B cell (primary cell): ENCODE measurements around the gene TM9SF4. TPM values are rescaled to one million over a fixed set of nuclear protein-coding genes. Genes with fewer than 3 reads are reported as not detected.
"Not testable (repeated sequence)": the region's sequence is repeated elsewhere in the genome, so short reads cannot be mapped to it uniquely, and the experiment has no call there.

Experiments
- ATAC-seq: fragments of 200-7000 bp; cut with Tn5 transposase; one replicate; pipeline ENCODE4 v1.10.0; 2021; ENCODE audit warnings: low read depth, mild to moderate bottlenecking, moderate number of reproducible peaks, moderate library complexity
- CTCF ChIA-PET: fragments of 350-600 bp; sonication (Branson Sonifier 250); formaldehyde crosslinking; loops from one replicate; lab custom pipeline; 2021; ENCODE audit warnings: antibody characterized with exemption, inconsistent platforms; lab: Charles Lee
- POLR2A ChIA-PET: fragments of 350-600 bp; sonication (Branson Sonifier 250); formaldehyde crosslinking; loops from one replicate; lab custom pipeline; 2021; ENCODE audit warnings: antibody characterized with exemption; lab: Charles Lee
- DNase-seq: peaks from one replicate; pipeline ENCODE4 v3.0.0; 2013
- H2AFZ ChIP-seq: 2 replicates; pipeline ENCODE4 v1.6.1; 2012; ENCODE audit warnings: mild to moderate bottlenecking, low read depth, low read length; ENCODE audit not compliant: insufficient read depth, poor library complexity, severe bottlenecking
- H3K27ac ChIP-seq, 2 donors: 1 replicate in 1 of 2; 2 replicates in 1 of 2; pipeline ENCODE4 v1.5.1; 2012 to 2013; ENCODE audit warnings: low read length in 2 of 2, mild to moderate bottlenecking in 2 of 2, moderate library complexity in 1 of 2
- H3K27me3 ChIP-seq, 4 experiments: fragments of 200-600 bp in 1 of 4; sonication (generic) in 1 of 4; replicated peaks in 1 of 4; 1 replicate in 2 of 4; 2 replicates in 2 of 4; pipeline versions ENCODE4 v1.6.1 to v1.7.0; 2013 to 2016; ENCODE audit warnings: low read length in 3 of 4, mild to moderate bottlenecking in 2 of 4, mixed read lengths in 1 of 4, moderate library complexity in 1 of 4; ENCODE audit not compliant: insufficient read depth in 4 of 4, control insufficient read depth in 3 of 4; ENCODE audit errors: control extremely low read depth in 1 of 4
- H3K36me3 ChIP-seq, 2 experiments: replicated peaks in 1 of 2; 1 replicate in 1 of 2; 2 replicates in 1 of 2; pipeline versions ENCODE4 v1.6.1 to v1.7.1; 2013; ENCODE audit warnings: low read length in 1 of 2; ENCODE audit not compliant: insufficient read depth in 2 of 2, control insufficient read depth in 1 of 2; ENCODE audit errors: control extremely low read depth in 1 of 2, extremely low read depth in 1 of 2
- H3K4me1 ChIP-seq, 2 donors: fragments of 200-600 bp in 1 of 2; sonication (generic) in 1 of 2; 1 replicate in 1 of 2; 2 replicates in 1 of 2; pipeline versions ENCODE4 v1.5.1 to v1.6.1; 2013 to 2017; ENCODE audit warnings: low read length in 2 of 2; ENCODE audit not compliant: control insufficient read depth in 2 of 2, insufficient read depth in 2 of 2
- H3K4me2 ChIP-seq: replicated peaks from 2 replicates; pipeline ENCODE3; 2012; ENCODE audit warnings: mild to moderate bottlenecking, low read depth, low read length; ENCODE audit not compliant: poor library complexity, severe bottlenecking
- H3K4me3 ChIP-seq, 5 experiments: fragments of 200-600 bp in 1 of 5; sonication (generic) in 1 of 5; 1 replicate in 3 of 5; 2 replicates in 2 of 5; pipeline versions ENCODE4 v1.5.1 to v1.7.0; 2011 to 2016; ENCODE audit warnings: low read length in 4 of 5, mild to moderate bottlenecking in 4 of 5, low read depth in 2 of 5, control low read depth in 1 of 5, moderate library complexity in 1 of 5; ENCODE audit not compliant: insufficient read depth in 1 of 5; ENCODE audit errors: control extremely low read depth in 1 of 5, extremely low read depth in 1 of 5
- H3K79me2 ChIP-seq: fragments of 200-600 bp; sonication (generic); one replicate; pipeline ENCODE4 v1.6.0; 2016; ENCODE audit warnings: low read length; ENCODE audit not compliant: control insufficient read depth, insufficient read depth
- H3K9ac ChIP-seq: fragments of 200-600 bp; sonication (generic); 2 replicates; pipeline ENCODE4 v1.6.1; 2017; ENCODE audit warnings: mild to moderate bottlenecking, low read length, moderate library complexity
- H3K9me3 ChIP-seq, 3 donors: one replicate each; pipeline versions ENCODE4 v1.6.1 to v1.7.1; 2013; ENCODE audit warnings: low read length in 2 of 3; ENCODE audit not compliant: control insufficient read depth in 2 of 3, insufficient read depth in 1 of 3; ENCODE audit errors: control extremely low read depth in 1 of 3
- H4K20me1 ChIP-seq: 2 replicates; pipeline ENCODE4 v1.6.0; 2012; ENCODE audit warnings: mild to moderate bottlenecking, low read length; ENCODE audit not compliant: insufficient read depth, control insufficient read depth, poor library complexity, severe bottlenecking
- H3K27ac Mint-ChIP-seq: one replicate; pipeline ENCODE4 v1.8.0; 2021; ENCODE audit warnings: mixed read lengths
- H3K27me3 Mint-ChIP-seq: one replicate; pipeline ENCODE4 v1.8.0; 2021; ENCODE audit warnings: mixed read lengths
- H3K4me1 Mint-ChIP-seq: one replicate; pipeline ENCODE4 v1.8.0; 2021; ENCODE audit warnings: mixed read lengths
- H3K4me3 Mint-ChIP-seq: one replicate; pipeline ENCODE4 v1.8.0; 2021; ENCODE audit warnings: mixed read lengths
- H3K9me3 Mint-ChIP-seq: one replicate; pipeline ENCODE4 v1.8.0; 2022; ENCODE audit warnings: mixed read lengths; ENCODE audit not compliant: insufficient read depth
- EZH2 ChIP-seq: IDR thresholded peaks from 2 replicates; pipeline ENCODE4 v1.6.1; 2012; ENCODE audit warnings: borderline replicate concordance, low read depth, mild to moderate bottlenecking, moderate library complexity, low read length; ENCODE audit not compliant: insufficient read depth, poor library complexity, severe bottlenecking
- WGBS: methylation state at CpG from one replicate; pipeline ENCODE4 v1.1.5; 2013; ENCODE audit warnings: missing lambda C conversion rate; ENCODE audit not compliant: insufficient coverage; 5-methylcytosine and 5-hydroxymethylcytosine counted together
- intact Hi-C: fragments of 100-400 bp; cut with micrococcal nuclease; formaldehyde crosslinking; loops from one replicate; pipeline ENCODE4 v1.10.0; 2022
- polyA plus RNA-seq: library from polyadenylated mRNA; depleted of rRNA; stranded (reverse); fragments of >200 nt; gene quantifications from 2 replicates; pipeline ENCODE4 v1.2.3, GENCODE V29; 2012
- total RNA-seq, 2 donors: library from RNA; stranded (reverse); fragments of 120-200 nt in 1 of 2; gene quantifications; 1 replicate in 1 of 2; 2 replicates in 1 of 2; pipeline versions ENCODE4 v1.2.3 to v1.2.4, GENCODE V29; 2013 to 2022
- TF ChIP-seq, protein P1 (sequence below): fragments of 200-600 bp; IDR thresholded peaks from one replicate; pipeline ENCODE4 v1.8.0; 2022; ENCODE audit warnings: antibody characterized with exemption, mild to moderate bottlenecking

Gene TM9SF4
- total and polyA plus RNA-seq, 2 donors (not counting 1 experiment from before 2014, with no cell fraction given) = 23.5 to 53.8 TPM

DNA sequence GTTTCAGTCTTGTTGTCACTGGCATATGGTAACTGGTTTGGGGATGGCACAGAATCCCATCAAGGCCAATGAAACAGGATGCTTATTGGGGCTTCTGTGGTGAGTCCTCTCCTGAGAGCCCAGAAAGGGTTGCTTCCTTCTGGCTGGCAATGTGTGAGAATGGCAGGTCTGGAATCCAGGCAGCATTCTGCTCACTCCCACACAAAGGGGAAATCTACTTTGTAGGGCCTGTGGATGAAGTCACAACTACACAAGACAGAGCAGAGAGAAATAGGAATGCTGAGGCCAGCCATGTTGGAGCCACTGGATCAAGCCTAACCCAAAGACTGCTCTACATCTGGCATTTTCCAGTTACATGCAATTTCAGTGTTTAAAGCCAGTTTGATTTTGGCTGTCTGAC, 82.4 kb downstream of the TM9SF4 start:
- peaks cover 5 to 26% of the 10 kb centered on the region in 2 experiments for H3K36me3 ChIP-seq
- Mint-ChIP-seq H3K27me3 (peaks cover 10% of the 10 kb centered on the region), H3K9me3 (no peaks in the 10 kb centered on the region), H3K27ac (no peak overlapping the region), H3K4me1 (peaks cover 16% of the 10 kb centered on the region), H3K4me3 (no peak overlapping the region)
- H2AFZ ChIP-seq = no peak overlapping the region
- intact Hi-C loops = no loop called here
- ChIA-PET POLR2A (no interaction called here), CTCF (interaction anchor here (0.6 kb wide), 1 partner anchor 520 kb away, joined by 6 read pairs; no protein-coding TSS in a partner anchor)
- no peak overlapping the region for H3K9ac ChIP-seq
- no peak for TF ChIP-seq EZH2
- TF ChIP-seq, protein P1, sequence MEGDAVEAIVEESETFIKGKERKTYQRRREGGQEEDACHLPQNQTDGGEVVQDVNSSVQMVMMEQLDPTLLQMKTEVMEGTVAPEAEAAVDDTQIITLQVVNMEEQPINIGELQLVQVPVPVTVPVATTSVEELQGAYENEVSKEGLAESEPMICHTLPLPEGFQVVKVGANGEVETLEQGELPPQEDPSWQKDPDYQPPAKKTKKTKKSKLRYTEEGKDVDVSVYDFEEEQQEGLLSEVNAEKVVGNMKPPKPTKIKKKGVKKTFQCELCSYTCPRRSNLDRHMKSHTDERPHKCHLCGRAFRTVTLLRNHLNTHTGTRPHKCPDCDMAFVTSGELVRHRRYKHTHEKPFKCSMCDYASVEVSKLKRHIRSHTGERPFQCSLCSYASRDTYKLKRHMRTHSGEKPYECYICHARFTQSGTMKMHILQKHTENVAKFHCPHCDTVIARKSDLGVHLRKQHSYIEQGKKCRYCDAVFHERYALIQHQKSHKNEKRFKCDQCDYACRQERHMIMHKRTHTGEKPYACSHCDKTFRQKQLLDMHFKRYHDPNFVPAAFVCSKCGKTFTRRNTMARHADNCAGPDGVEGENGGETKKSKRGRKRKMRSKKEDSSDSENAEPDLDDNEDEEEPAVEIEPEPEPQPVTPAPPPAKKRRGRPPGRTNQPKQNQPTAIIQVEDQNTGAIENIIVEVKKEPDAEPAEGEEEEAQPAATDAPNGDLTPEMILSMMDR = no peak
- peaks cover 0 to 4% (median 0%) of the 10 kb centered on the region in 3 donors for H3K9me3 ChIP-seq
- H3K27me3 ChIP-seq = peaks cover 0 to 14% (median 0%) of the 10 kb centered on the region in 4 experiments
- H3K4me1 ChIP-seq = peaks cover 9 to 19% of the 10 kb centered on the region in 2 donors
- DNase-seq = no peak
- no peak overlapping the region for H3K4me3 ChIP-seq
- H3K27ac ChIP-seq = no peak overlapping the region
- no peaks in the 10 kb centered on the region for H3K79me2 ChIP-seq
- ATAC-seq = no peak
- no peak overlapping the region for H3K4me2 ChIP-seq
- peaks cover 23% of the 10 kb centered on the region for H4K20me1 ChIP-seq

DNA sequence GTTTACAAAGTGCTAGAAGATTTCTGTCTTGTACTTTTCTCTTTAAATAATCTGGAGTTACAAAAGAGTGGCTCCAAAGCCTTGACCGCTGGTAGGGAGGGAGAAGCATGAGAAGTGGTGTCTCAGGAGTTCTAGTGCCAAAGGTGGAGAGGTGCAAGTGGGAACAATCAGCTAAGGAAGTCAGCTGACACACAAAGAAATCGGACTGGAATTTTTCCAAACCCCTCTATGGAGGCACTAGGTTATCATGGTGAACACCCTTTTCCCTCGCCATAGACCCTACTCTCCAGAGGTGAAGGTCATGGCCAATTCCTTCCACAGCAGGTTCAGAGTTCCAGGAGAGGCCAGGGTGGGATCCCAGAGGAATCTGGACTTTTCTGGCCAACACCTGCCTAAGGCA, 83.2 kb downstream of the TM9SF4 start:
- H3K4me1 ChIP-seq = peaks cover 9 to 19% of the 10 kb centered on the region in 2 donors
- intact Hi-C loops = no loop called here
- peaks cover 5 to 31% of the 10 kb centered on the region in 2 experiments for H3K36me3 ChIP-seq
- no peak overlapping the region for H3K27ac Mint-ChIP-seq
- H3K27ac ChIP-seq = no peak overlapping the region
- peaks cover 0 to 14% (median 0%) of the 10 kb centered on the region in 4 experiments for H3K27me3 ChIP-seq
- ChIA-PET POLR2A (no interaction called here), CTCF (no interaction called here)
- H3K79me2 ChIP-seq = no peaks in the 10 kb centered on the region
- peaks cover 0 to 4% (median 0%) of the 10 kb centered on the region in 3 donors for H3K9me3 ChIP-seq
- peaks cover 23% of the 10 kb centered on the region for H4K20me1 ChIP-seq
- no peak overlapping the region for H3K4me3 ChIP-seq
- no peak overlapping the region for H3K4me2 ChIP-seq
- peaks cover 16% of the 10 kb centered on the region for H3K4me1 Mint-ChIP-seq
- H3K9me3 Mint-ChIP-seq = no peaks in the 10 kb centered on the region
- no peak overlapping the region for H2AFZ ChIP-seq
- no peak overlapping the region for H3K4me3 Mint-ChIP-seq
- TF ChIP-seq, protein P1 = no peak
- TF ChIP-seq EZH2 = no peak
- H3K27me3 Mint-ChIP-seq = peaks cover 10% of the 10 kb centered on the region
- DNase-seq = no peak
- no peak for ATAC-seq
- H3K9ac ChIP-seq = no peak overlapping the region
- WGBS = 100% methylated on average over 1 of the region's 3 CpGs

- H3K4me3 Mint-ChIP-seq, H2AFZ ChIP-seq, H3K4me3 ChIP-seq, DNase-seq, H3K27me3 Mint-ChIP-seq, POLR2A ChIA-PET, H3K9ac ChIP-seq, H3K27ac ChIP-seq, H3K9me3 Mint-ChIP-seq, ATAC-seq, intact Hi-C loops, H3K9me3 ChIP-seq, H3K4me2 ChIP-seq, H3K27ac Mint-ChIP-seq, H3K79me2 ChIP-seq, CTCF ChIA-PET: not testable (repeated sequence)
- Histone ChIP-seq H3K36me3 (peaks cover 5 to 32% of the 10 kb centered on the region in 2 experiments), H4K20me1 (peaks cover 23% of the 10 kb centered on the region), H3K4me1 (peaks cover 9 to 19% of the 10 kb centered on the region in 2 donors), H3K27me3 (peaks cover 0 to 14% (median 0%) of the 10 kb centered on the region in 4 experiments)
- WGBS = 100% methylated on average over 1 of the region's 5 CpGs
- H3K4me1 Mint-ChIP-seq = peaks cover 16% of the 10 kb centered on the region
Measured at GRCh38 chr20:32193336-32193735, 83.8 kb downstream of the TM9SF4 start.
